ENCODE data around the gene ENTPD2. TPM values are rescaled to one million over a fixed set of nuclear protein-coding genes. Genes with fewer than 3 reads are reported as not detected.

The ENTPD2 gene
- total and polyA plus RNA-seq, 2 donors, result 2.8 to 6.4 TPM

- H3K4me1 ChIP-seq (ENCODE audit: insufficient read depth), result no peaks in the 10 kb centered on the region
- no peak for DNase-seq (ENCODE audit: extremely low spot score)
- H3K27ac ChIP-seq (ENCODE audit: low read depth), result no peak overlapping the region
- H3K4me3 ChIP-seq (ENCODE audit: low read depth, low read length), result no peak overlapping the region
- H3K36me3 ChIP-seq (ENCODE audit: insufficient read depth), result no peaks in the 10 kb centered on the region
- WGBS, result 92% methylated on average over 17 of the region's 17 CpGs
Measured at GRCh38 chr9:137051145-137051724, 2.6 kb downstream of the ENTPD2 start.

GRCh38 chr9:137050570-137050969, 3.3 kb downstream of the ENTPD2 start:
- no peak overlapping the region for H3K4me3 ChIP-seq (ENCODE audit: low read depth, low read length)
- no peak for DNase-seq (ENCODE audit: extremely low spot score)
- WGBS, result 94% methylated on average over 5 of the region's 5 CpGs
- no peaks in the 10 kb centered on the region for H3K4me1 ChIP-seq (ENCODE audit: insufficient read depth)
- H3K36me3 ChIP-seq (ENCODE audit: insufficient read depth), result no peaks in the 10 kb centered on the region
- H3K27ac ChIP-seq (ENCODE audit: low read depth), result no peak overlapping the region

GRCh38 chr9:137049544-137050449, 4.1 kb downstream of the ENTPD2 start:
- no peak overlapping the region for H3K4me3 ChIP-seq (ENCODE audit: low read depth, low read length)
- H3K4me1 ChIP-seq (ENCODE audit: insufficient read depth), result no peaks in the 10 kb centered on the region
- 53% methylated on average over 38 of the region's 38 CpGs for WGBS
- DNase-seq (ENCODE audit: extremely low spot score), result no peak
- no peak overlapping the region for H3K27ac ChIP-seq (ENCODE audit: low read depth)
- H3K36me3 ChIP-seq (ENCODE audit: insufficient read depth), result no peaks in the 10 kb centered on the region

DNA sequence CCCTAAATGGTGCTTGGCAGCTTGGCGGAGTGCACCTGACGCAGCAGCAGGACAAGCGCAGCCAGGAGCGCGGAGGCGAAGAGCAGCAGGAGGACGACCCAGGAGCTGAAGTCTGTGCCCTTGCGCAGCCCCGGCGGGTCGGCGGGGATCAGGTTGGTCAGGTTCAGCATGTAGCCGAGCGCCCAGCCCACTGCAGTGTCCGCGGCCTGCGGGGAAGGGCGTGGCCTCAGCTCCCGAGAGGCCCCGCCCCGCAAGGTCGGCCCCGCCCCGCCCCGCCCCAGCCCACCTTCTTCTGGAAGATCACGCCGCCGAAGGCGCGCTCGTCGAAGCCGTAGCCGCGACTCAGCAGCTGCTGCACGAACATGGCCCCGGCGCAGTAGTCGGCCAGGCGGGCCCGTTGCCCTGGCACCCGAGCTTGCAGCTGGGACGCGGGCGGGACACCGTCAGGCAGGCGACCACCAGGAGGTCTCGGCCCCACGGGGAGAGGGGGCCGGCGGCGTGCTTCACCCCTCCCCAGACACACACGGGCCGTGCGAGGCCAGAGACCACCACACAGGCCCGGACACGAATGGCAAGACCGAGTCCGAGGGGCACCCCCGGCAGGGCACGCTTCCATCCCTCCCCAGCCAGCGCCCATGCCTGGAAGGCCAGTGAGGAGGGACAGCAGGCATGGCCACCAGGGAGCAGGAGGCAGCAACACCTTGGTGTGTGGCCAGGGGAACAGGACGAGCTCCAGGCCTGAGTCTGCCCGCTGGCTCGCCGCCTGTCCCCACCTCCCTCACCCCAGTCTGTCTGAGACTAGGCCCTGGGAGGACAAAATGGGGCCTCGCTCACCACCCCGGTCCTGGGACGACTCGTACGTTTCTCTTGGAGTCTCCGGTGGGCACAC, 5.0 kb downstream of the ENTPD2 start:
- H3K4me1 ChIP-seq (ENCODE audit: insufficient read depth), result no peaks in the 10 kb centered on the region
- no peaks in the 10 kb centered on the region for H3K36me3 ChIP-seq (ENCODE audit: insufficient read depth)
- H3K4me3 ChIP-seq (ENCODE audit: low read depth, low read length), result no peak overlapping the region
- DNase-seq (ENCODE audit: extremely low spot score), result no peak
- H3K27ac ChIP-seq (ENCODE audit: low read depth), result no peak overlapping the region
- 43% methylated on average over 72 of the region's 72 CpGs for WGBS

- peak within 1 kb of the TSS; percentile 64 for H3K4me3 ChIP-seq (ENCODE audit: low read depth, low read length)
- no peak for DNase-seq (ENCODE audit: extremely low spot score)
- WGBS, result under 1% methylated on average over 57 of the region's 57 CpGs
- H3K36me3 ChIP-seq (ENCODE audit: insufficient read depth), result no peaks in the 10 kb centered on the region
- no peak within 1 kb of the TSS for H3K27ac ChIP-seq (ENCODE audit: low read depth)
- H3K4me1 ChIP-seq (ENCODE audit: insufficient read depth), result no peaks in the 10 kb centered on the region
Measured at GRCh38 chr9:137046088-137046787, 7.6 kb downstream of the ENTPD2 start, which contains the start of gene NPDC1. Gene NPDC1 (minus strand): TSS chr9:137046177. CDS start chr9:137045989, 188 bp downstream.

- no peak for DNase-seq (ENCODE audit: extremely low spot score)
- Histone ChIP-seq H3K27ac (ENCODE audit: low read depth) (no peak overlapping the region), H3K36me3 (ENCODE audit: insufficient read depth) (no peaks in the 10 kb centered on the region), H3K4me1 (ENCODE audit: insufficient read depth) (no peaks in the 10 kb centered on the region), H3K4me3 (ENCODE audit: low read depth, low read length) (peak overlapping the region; percentile 64)
- WGBS, result 3% methylated on average over 96 of the region's 96 CpGs
Measured at GRCh38 chr9:137045294-137046087, 8.4 kb downstream of the ENTPD2 start.

GRCh38 chr9:137044502-137045177, 9.2 kb downstream of the ENTPD2 start:
- H3K4me3 ChIP-seq (ENCODE audit: low read depth, low read length), result peak overlapping the region; percentile 64
- 55% methylated on average over 18 of the region's 18 CpGs for WGBS
- no peaks in the 10 kb centered on the region for H3K36me3 ChIP-seq (ENCODE audit: insufficient read depth)
- H3K4me1 ChIP-seq (ENCODE audit: insufficient read depth), result no peaks in the 10 kb centered on the region
- no peak for DNase-seq (ENCODE audit: extremely low spot score)
- H3K27ac ChIP-seq (ENCODE audit: low read depth), result no peak overlapping the region

GRCh38 chr9:137044037-137044436, 9.8 kb downstream of the ENTPD2 start:
- 79% methylated on average over 12 of the region's 12 CpGs for WGBS
- no peaks in the 10 kb centered on the region for H3K4me1 ChIP-seq (ENCODE audit: insufficient read depth)
- H3K36me3 ChIP-seq (ENCODE audit: insufficient read depth), result no peaks in the 10 kb centered on the region
- DNase-seq (ENCODE audit: extremely low spot score), result no peak
- no peak overlapping the region for H3K4me3 ChIP-seq (ENCODE audit: low read depth, low read length)
- no peak overlapping the region for H3K27ac ChIP-seq (ENCODE audit: low read depth)

DNA sequence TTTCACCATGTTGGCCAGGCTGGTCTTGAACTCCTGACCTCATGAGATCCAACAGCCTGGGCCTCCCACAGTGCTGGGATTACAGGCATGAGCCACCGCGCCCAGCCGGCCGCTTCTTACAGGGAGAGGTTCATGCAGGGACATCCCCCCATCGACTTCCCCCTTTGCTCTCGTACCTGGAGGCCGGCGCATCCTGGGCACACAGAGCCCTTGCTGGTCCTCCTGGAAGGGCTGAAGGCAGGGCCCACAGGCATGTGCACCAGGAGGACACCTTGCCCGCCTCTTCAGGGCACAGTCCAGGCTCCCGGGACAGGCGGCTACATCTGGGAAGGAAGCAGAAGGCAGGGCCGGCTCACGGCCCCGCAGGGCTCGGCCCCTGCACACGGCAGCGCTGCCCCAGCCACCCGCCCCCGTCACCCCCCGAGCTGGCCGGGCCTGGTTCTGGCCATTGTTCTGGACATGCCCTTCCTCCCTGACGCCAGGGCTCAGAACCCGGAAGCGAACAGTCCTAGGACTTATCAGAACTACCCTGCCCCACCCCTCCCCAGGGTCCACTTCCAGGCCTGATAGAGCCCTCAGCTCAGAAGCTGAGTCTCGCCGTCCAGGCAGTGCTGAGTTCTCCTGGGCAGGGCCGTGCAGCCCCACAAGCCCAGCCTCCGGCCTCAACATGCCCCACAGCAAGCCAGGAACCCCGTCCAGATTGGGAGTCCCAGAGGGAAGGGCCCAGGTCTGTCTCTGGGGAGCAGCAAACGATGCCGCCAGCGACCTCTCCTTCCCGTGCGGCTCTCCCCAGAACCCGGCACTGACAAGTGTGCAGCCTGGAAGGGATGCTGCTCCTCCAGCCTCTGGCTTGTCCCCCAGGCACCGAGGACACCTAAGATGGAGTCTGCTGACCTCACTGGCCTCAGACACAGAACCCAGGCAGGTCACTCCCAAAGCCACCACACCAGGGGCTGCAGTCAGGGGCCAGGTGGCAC, 10.8 kb downstream of the ENTPD2 start:
- H3K36me3 ChIP-seq (ENCODE audit: insufficient read depth), result no peaks in the 10 kb centered on the region
- H3K27ac ChIP-seq (ENCODE audit: low read depth), result no peak overlapping the region
- H3K4me3 ChIP-seq (ENCODE audit: low read depth, low read length), result no peak overlapping the region
- no peak for DNase-seq (ENCODE audit: extremely low spot score)
- no peaks in the 10 kb centered on the region for H3K4me1 ChIP-seq (ENCODE audit: insufficient read depth)
- WGBS, result 80% methylated on average over 36 of the region's 36 CpGs

- WGBS, result 65% methylated on average over 16 of the region's 16 CpGs
- no peak overlapping the region for H3K4me3 ChIP-seq (ENCODE audit: low read depth, low read length)
- H3K27ac ChIP-seq (ENCODE audit: low read depth), result no peak overlapping the region
- H3K4me1 ChIP-seq (ENCODE audit: insufficient read depth), result no peaks in the 10 kb centered on the region
- H3K36me3 ChIP-seq (ENCODE audit: insufficient read depth), result no peaks in the 10 kb centered on the region
- DNase-seq (ENCODE audit: extremely low spot score), result no peak
Measured at GRCh38 chr9:137041124-137041523, 12.7 kb downstream of the ENTPD2 start.

- no peak overlapping the region for H3K4me3 ChIP-seq (ENCODE audit: low read depth, low read length)
- no peak overlapping the region for H3K27ac ChIP-seq (ENCODE audit: low read depth)
- no peaks in the 10 kb centered on the region for H3K4me1 ChIP-seq (ENCODE audit: insufficient read depth)
- WGBS, result 84% methylated on average over 23 of the region's 23 CpGs
- no peaks in the 10 kb centered on the region for H3K36me3 ChIP-seq (ENCODE audit: insufficient read depth)
- no peak for DNase-seq (ENCODE audit: extremely low spot score)
Measured at GRCh38 chr9:137040568-137040967, 13.3 kb downstream of the ENTPD2 start.

Data from urinary bladder (tissue), 4 donors.